HG02610 (cell line): ENCODE results near the gene RPS16.
A peak's percentile ranks its signal among the peaks of the same experiment; 100 is the strongest.

Experiments
- ATAC-seq: cut with Tn5 transposase; IDR thresholded peaks from one replicate; pipeline ENCODE4 v1.9.1; 2021; ENCODE audit warnings: mild to moderate bottlenecking, moderate library complexity; ENCODE audit not compliant: unreplicated experiment

RPS16 gene

GRCh38 chr19:39449116-39449797 is 13.5 kb upstream of the RPS16 start:
- no peak for ATAC-seq

DNA sequence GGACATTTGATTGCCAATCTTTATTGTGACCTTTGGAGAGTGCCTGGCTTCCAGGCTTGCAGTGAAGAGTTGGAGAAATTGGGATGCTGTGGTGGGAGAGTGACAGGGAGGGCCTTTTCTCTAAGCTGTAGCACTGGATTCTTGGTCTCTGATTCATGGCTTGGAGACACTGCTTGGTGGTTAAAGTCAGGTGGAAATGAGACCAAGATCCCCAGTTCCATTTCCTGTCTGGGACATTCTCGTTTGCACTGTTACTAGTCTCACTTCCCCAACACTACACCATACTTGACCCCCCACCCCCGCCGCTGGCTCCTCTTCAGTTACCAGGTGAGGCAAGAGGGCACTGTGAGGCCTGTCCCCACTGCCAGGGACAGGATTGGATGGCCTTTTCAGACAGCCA is 12.5 kb upstream of the RPS16 start:
- ATAC-seq: no peak

- ATAC-seq: no peak
Observed at GRCh38 chr19:39446365-39447084, 10.8 kb upstream of the RPS16 start.

- ATAC-seq: peak; percentile 86
Observed at GRCh38 chr19:39445196-39446111, 9.7 kb upstream of the RPS16 start, which contains the start of gene SUPT5H. Gene SUPT5H (plus strand): TSS chr19:39445582. CDS start chr19:39445891, 309 bp downstream.

GRCh38 chr19:39444598-39445195 is 8.9 kb upstream of the RPS16 start:
- ATAC-seq: no peak

DNA sequence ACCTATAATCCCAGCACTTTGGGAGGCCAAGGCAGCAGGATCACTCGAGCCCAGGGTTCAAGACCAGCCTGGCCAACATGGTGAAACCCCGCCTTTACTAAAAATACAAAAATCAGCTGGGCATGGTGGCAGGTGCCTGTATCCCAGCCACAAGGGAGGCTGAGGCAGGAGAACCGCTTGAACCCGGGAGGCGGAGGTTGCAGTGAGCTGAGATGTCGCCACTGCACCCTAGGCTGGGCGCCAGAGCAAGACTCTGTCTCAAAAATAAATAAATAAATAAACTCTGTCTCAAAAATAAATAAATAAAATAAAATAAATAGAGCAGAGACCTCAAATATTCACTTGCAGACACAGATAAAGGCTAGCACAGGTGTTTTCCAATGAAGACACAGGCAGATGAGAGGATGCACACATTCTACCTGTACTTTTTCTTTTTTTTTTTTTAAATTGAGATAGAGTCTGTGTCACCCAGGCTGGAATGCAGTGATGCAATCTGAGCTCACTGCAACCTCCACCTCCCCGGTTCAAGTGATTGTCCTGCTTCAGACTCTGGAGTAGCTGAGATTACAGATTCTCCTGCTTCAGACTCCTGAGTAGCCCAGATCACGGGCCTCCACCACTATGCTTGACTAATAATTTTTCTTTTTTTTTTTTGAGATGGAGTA is 2.7 kb upstream of the RPS16 start:
- no peak for ATAC-seq

DNA sequence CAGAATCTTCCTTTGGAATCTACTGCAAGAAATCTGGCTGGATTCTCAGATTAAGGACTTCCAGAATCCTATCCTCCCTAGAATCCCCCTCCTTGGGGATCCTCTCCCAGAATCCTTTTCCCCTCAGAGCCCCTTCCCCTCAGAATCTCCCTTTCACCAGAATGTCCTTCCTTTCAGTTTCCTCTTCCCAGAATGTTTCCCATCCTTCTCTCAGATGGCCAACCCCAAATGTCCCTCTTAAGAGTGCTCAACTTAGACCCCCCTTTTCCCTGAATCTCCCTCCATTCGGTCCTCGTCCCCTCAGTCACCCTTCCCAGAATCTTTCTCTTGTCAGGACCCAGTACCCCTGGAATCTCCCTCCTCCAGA is 584 bp upstream of the RPS16 start:
- ATAC-seq: no peak

DNA sequence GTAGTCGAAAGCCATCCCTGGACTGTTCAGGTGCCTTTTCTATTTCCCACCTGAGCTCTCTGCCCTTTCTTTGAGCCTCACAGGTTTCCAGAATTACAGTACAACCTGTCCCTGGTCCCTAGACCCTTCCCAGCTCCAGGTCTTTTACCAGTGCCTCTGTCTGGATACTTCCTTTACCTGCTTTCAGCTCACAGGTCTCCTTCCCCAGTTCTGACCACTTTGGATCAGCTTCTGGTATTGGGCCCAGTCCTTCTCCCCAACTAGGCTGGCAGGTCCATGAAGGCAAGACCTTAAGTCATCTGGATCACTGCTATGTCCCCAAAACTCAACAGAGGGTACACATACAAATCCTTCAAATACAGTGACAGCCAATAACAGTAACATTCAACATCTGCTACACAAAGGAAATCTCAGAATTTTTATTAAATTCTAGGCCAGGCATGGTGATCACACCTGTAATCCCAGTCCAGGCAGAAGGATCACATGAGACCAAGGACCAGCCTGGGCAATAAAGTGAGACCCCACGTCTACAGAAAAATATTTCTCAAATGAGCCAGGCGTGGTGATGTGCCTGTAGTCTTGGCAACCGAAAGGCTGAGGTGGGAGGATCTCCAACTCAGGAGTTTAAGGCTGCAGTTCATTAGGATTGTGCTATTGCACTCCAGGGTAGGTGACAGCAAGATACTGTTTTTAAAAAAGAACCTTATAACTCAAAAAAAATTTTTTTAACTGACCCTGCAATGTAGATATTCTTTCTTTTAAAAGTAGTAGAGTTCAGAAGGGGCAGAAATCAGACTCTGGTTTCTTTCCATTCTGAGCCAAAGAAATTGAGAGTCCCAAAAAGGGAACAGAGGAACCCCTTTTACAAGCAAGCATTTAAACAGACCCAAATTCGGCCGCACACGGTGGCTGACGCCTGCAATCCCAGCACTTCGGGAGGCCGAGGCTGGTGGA is 1.3 kb downstream of the RPS16 start:
- no peak for ATAC-seq

DNA sequence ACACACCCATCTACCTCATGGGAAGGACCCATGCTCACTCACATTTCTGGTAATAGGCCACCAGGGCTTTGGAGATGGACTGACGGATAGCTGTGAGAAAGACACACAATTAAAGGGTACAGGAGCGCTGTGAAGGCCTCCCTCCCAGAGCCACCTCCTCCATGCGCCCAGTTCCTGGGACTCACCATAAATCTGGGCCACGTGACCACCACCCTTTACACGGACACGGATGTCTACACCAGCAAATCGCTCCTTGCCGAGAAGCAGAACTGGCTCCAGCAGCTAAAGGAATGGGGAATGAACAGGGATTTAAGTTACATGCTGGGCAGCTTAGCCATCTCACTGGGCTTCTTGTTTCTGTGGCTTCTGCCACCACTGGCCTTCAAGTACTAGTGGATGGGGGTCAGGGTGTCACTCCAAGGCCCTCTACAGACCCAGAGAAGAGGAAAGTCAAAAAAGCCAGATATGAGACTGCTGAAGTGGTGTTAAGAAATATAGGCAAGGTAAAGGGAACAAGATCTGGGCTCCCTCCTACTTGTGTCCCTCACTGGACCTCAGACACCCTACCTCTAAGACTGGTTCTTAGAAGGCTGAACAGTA is 2.2 kb downstream of the RPS16 start:
- no peak for ATAC-seq

- ATAC-seq: no peak
Observed at GRCh38 chr19:39432677-39433025, 3.1 kb downstream of the RPS16 start.

GRCh38 chr19:39430675-39431593 is 4.8 kb downstream of the RPS16 start:
- ATAC-seq: no peak

DNA sequence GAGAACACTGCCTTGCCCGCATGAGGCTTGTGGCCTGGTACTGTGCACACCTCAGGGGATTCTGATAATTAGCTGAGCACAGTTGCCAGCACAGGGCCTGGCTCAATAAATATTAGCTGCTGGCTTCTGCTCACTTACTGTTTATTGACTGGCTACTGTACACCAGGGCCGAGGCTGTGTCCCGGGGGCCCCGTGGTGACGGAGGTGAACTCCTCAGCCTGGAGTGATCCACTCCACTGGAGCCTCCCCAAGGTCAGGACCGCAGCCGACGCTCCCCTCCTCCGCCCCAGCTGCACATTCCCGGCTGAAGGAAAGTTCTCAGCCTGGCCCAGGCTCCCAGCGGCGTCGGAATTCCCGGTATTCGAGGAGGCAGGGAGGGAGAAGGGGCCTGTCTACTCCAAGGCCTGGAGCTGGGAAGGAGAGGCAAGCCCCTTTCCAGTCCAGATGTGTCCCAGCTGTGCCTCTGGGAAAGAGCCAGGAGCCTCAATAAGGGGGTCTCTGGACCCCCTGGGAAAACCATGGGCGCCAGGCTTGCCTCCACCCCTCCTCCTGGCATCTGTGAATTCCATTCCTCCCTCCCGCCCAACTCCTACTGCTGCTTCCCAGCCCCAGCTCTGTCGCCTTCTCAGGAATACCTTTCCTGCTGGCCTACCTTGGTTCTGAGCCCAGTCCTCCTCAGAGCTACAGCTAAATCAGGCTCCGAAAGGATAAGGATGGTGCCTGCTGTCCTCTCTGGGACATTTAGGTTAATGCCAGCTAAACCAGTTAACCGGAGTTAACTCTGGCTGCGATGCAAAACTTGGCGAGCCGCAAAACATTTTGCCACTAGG is 7.3 kb downstream of the RPS16 start:
- no peak for ATAC-seq

GRCh38 chr19:39427707-39428106 is 8.0 kb downstream of the RPS16 start:
- ATAC-seq: no peak

DNA sequence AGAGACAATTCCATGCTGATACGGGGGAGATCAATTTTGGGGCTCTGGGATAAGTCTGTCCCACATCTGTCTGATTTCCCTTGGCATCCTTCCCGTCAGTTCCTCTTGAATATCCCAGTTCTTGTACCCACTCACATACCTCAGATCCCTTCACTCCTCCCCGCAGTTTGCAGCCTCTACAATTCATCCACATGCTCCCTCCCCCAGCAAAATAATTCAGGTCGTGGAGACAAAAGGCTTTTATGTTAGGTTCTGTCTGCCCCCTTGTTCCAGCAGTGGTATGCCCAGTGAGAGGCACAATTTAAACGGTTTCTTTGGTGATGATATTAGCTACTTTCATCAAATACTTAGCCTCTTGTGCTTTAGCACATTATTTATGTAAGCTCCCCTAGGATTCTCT is 9.6 kb downstream of the RPS16 start:
- no peak for ATAC-seq

DNA sequence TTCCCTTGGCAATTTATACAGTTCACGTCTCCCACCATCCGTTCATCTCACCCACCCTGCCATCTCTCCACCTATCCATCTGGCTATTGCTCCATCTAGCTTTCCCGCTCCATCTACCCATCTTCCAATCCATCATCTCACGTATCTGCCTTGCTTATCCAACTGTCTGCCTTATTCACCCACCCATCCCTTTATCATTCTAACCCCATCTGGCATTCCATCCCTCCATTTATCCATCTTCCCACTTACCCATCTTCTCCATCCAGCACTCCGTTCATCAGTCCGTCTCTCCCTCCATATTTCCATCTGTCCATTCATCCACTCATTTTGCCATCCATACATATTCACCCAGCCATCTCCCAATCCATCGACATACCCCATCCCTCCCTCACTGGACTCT is 10.0 kb downstream of the RPS16 start:
- no peak for ATAC-seq

DNA sequence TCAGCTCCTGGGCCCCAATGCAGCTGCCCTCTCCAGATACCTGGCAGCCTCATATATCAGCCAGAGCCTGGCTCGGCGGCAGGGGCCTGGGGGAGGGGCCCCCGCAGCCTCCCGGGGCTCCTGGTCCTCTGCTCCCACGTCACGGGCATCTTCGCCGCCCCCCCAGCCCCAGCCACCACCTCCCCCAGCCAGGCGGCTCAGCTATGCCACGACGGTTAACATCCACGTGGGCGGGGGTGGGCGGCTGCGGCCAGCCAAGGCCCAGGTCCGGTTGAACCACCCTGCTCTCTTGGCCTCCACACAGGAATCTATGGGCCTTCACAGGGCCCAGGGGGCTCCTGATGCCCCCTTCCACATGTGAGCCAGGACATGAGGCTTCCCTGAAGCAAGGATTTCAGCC is 10.8 kb downstream of the RPS16 start:
- no peak for ATAC-seq
